Thoracic aorta (tissue), 2 donors: Measurements from ENCODE around the gene BCKDHA. TPM values are rescaled to one million over a fixed set of nuclear protein-coding genes. Genes with fewer than 3 reads are reported as not detected.

Source experiments
- ATAC-seq: fragments of 150-250 bp; one replicate; pipeline ENCODE4 v1.8.0; 2017; ENCODE audit warnings: low read depth; ENCODE audit not compliant: insufficient number of reproducible peaks, low FRiP score
- DNase-seq: peaks from one replicate; pipeline ENCODE4 v3.0.0-alpha.2; 2020; ENCODE audit warnings: low spot score
- H3K27ac ChIP-seq, 2 donors: fragments of 200-600 bp; sonication (generic); 1 replicate in 1 of 2; 2 replicates in 1 of 2; pipeline ENCODE4 v1.5.1; 2016; ENCODE audit warnings: mild to moderate bottlenecking in 2 of 2, moderate library complexity in 2 of 2
- H3K27me3 ChIP-seq: fragments of 200-600 bp; sonication (generic); replicated peaks from 2 replicates; pipeline ENCODE4 v1.6.0; 2016; ENCODE audit warnings: mild to moderate bottlenecking; ENCODE audit not compliant: insufficient read depth
- H3K36me3 ChIP-seq: fragments of 200-600 bp; sonication (generic); one replicate; pipeline ENCODE4 v1.5.1; 2016
- H3K4me1 ChIP-seq, 2 donors: fragments of 200-600 bp; sonication (generic); 1 replicate in 1 of 2; 2 replicates in 1 of 2; pipeline versions ENCODE4 v1.5.1 to v1.6.0; 2016; ENCODE audit warnings: low read depth in 2 of 2, mild to moderate bottlenecking in 1 of 2; ENCODE audit not compliant: control insufficient read depth in 1 of 2
- H3K4me3 ChIP-seq: fragments of 200-600 bp; sonication (generic); 2 replicates; pipeline ENCODE4 v1.5.1; 2016; ENCODE audit warnings: mild to moderate bottlenecking
- H3K9me3 ChIP-seq: fragments of 200-600 bp; sonication (generic); 2 replicates; pipeline ENCODE4 v1.5.1; 2016
- total RNA-seq, 2 donors: library from RNA; depleted of rRNA; stranded (reverse); fragments of >200 nt; gene quantifications; one replicate each; pipeline versions ENCODE4 v1.1.0 to v1.2.3, GENCODE V29; 2016
- TF ChIP-seq, protein P1 (sequence below): fragments of 200-600 bp; sonication (generic); IDR thresholded peaks from one replicate; pipeline ENCODE4 v1.5.1; 2019; ENCODE audit warnings: antibody characterized with exemption

BCKDHA gene
- total RNA-seq, 2 donors from 2014 or later = 18.5 to 35.9 TPM

DNA sequence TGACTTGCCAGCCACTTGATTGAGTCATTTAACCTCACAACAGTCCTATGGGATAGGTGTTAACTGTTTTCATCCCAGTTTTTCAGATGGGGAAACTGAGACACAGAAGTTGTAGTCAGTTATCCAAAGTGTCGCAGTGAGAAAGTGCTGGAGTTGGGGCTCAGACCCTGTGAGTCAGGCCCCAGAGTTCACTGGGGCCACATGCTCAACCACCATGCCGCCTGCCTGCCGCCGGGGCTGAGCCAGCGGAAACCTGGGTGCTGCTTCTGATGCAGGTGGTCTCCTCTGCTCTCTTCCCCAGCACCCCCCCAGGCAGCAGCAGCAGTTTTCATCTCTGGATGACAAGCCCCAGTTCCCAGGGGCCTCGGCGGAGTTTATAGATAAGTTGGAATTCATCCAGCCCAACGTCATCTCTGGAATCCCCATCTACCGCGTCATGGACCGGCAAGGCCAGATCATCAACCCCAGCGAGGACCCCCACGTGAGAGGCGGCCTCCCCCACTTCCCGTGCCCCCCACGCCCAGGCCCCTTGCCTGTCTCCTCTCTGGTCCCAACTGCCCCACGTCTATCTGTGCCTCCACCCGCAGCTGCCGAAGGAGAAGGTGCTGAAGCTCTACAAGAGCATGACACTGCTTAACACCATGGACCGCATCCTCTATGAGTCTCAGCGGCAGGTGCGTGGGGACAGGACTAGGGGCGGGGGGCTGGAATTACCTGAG is 12.9 kb downstream of the BCKDHA start:
- H3K9me3 ChIP-seq = no peaks in the 10 kb centered on the region
- no peak overlapping the region for H3K4me3 ChIP-seq
- H3K36me3 ChIP-seq = peaks cover 36% of the 10 kb centered on the region
- DNase-seq = no peak
- no peak overlapping the region for H3K27ac ChIP-seq
- TF ChIP-seq, protein P1, sequence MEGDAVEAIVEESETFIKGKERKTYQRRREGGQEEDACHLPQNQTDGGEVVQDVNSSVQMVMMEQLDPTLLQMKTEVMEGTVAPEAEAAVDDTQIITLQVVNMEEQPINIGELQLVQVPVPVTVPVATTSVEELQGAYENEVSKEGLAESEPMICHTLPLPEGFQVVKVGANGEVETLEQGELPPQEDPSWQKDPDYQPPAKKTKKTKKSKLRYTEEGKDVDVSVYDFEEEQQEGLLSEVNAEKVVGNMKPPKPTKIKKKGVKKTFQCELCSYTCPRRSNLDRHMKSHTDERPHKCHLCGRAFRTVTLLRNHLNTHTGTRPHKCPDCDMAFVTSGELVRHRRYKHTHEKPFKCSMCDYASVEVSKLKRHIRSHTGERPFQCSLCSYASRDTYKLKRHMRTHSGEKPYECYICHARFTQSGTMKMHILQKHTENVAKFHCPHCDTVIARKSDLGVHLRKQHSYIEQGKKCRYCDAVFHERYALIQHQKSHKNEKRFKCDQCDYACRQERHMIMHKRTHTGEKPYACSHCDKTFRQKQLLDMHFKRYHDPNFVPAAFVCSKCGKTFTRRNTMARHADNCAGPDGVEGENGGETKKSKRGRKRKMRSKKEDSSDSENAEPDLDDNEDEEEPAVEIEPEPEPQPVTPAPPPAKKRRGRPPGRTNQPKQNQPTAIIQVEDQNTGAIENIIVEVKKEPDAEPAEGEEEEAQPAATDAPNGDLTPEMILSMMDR = no peak
- no peak for ATAC-seq
- peaks cover 7 to 24% of the 10 kb centered on the region in 2 donors for H3K4me1 ChIP-seq
- no peaks in the 10 kb centered on the region for H3K27me3 ChIP-seq

DNA sequence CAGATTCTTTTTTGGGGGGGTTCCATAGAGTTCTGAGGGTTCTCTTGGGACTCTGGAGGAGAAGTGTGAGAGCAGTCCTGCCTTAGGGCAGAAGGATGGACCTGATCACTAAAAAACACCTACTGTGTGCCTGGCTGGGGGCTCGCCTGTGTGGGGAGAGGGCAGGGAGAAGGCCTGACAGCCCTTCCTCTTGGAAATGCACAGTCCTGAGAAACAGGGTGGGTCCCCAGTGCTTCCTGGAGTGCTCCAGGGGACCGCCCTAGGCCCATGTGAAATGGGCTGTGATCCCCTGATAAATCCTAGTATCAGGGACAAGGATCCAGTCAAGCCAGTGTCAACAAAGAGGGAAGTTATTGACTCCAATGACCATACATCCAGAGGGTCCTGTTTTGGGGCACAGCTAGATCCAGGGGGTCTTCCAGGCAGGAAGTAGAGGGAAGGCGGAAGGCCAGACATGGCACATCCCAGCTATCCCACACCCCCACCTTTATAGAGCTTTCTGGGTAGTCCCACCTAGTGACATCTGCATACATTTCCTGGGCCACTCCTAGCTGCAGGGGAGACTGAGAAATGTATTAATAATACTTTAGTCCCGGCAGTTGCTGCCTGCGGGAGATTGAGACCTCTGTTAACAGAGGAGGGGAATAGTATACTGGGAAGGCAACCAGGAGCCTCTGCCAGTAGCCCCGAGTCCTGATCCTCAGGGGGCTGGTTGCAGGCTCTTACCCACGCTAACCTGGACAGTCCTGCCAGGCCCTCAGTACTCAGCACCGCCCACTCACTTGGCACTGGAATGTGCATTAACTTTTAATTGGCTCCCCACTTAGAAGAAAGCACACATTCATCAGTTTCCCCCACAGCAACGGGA is 13.7 kb downstream of the BCKDHA start:
- Histone ChIP-seq H3K27me3 (no peaks in the 10 kb centered on the region), H3K9me3 (no peaks in the 10 kb centered on the region), H3K36me3 (peaks cover 40% of the 10 kb centered on the region), H3K4me1 (peaks cover 7 to 24% of the 10 kb centered on the region in 2 donors), H3K4me3 (no peak overlapping the region), H3K27ac (no peak overlapping the region)
- TF ChIP-seq, protein P1 = no peak
- ATAC-seq = no peak
- DNase-seq = no peak

DNA sequence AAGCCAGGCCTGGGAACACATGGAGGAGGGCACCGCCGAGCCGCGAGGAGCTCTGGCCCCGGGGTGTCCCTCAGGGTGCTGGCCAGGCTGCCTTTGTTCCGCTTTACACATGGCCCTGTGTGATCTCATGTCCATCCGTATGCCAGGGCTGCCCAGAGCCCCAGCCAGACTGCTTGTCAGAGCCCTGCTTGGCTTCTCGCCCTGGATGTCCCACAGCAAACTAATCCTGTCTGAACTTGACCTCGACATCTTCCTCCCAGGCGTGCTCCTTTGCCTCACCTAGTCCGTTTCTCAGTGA is 14.3 kb downstream of the BCKDHA start:
- no peak for DNase-seq
- no peaks in the 10 kb centered on the region for H3K9me3 ChIP-seq
- H3K36me3 ChIP-seq = peaks cover 46% of the 10 kb centered on the region
- H3K27ac ChIP-seq = no peak overlapping the region
- peaks cover 7 to 24% of the 10 kb centered on the region in 2 donors for H3K4me1 ChIP-seq
- H3K27me3 ChIP-seq = no peaks in the 10 kb centered on the region
- TF ChIP-seq, protein P1 = no peak
- H3K4me3 ChIP-seq = no peak overlapping the region
- ATAC-seq = no peak

DNA sequence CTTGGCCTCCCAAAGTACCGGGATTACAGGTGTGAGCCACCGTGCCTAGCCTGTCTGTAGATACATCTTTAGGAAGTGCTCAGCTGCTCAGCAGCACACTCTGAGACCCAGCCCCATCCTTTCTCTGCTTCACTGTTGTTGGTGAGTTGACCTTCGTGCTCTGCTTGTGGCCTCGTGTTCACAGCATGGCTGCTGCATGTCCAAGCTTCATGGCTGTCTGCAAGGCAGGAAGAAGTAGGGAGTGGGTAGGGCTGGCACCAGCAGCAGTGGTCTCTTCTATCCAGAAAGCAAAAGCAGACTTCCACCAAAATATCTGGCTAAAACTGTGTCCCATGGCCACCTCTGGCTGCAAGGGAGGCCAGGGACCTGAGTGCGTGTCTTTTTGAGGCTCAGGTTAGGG is 15.3 kb downstream of the BCKDHA start:
- TF ChIP-seq, protein P1 = no peak
- peaks cover 52% of the 10 kb centered on the region for H3K36me3 ChIP-seq
- ATAC-seq = no peak
- H3K4me1 ChIP-seq = peaks cover 7 to 24% of the 10 kb centered on the region in 2 donors
- H3K4me3 ChIP-seq = no peak overlapping the region
- H3K27me3 ChIP-seq = no peaks in the 10 kb centered on the region
- H3K9me3 ChIP-seq = no peaks in the 10 kb centered on the region
- no peak overlapping the region for H3K27ac ChIP-seq
- no peak for DNase-seq

DNA sequence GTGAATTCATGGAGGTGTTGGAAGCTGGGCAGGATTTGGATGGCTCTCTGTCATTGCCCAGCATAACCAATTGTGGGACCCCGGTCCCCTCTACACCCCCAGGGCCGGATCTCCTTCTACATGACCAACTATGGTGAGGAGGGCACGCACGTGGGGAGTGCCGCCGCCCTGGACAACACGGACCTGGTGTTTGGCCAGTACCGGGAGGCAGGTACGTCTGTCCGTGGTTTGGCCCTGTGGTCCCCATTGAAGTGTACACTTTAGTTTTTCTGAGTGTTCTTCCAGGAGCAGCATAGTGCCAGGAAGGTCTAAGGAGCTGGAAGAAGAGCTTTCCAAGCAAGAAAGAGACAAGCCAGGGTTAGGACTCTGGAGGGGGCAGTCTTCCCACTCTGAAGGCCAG is 16.3 kb downstream of the BCKDHA start:
- H3K4me1 ChIP-seq = peaks cover 5 to 14% of the 10 kb centered on the region in 2 donors
- no peaks in the 10 kb centered on the region for H3K9me3 ChIP-seq
- TF ChIP-seq, protein P1 = no peak
- H3K27ac ChIP-seq = no peak overlapping the region
- DNase-seq (no peak), ATAC-seq (no peak)
- no peaks in the 10 kb centered on the region for H3K27me3 ChIP-seq
- H3K36me3 ChIP-seq = peaks cover 55% of the 10 kb centered on the region
- H3K4me3 ChIP-seq = no peak overlapping the region
